ELR (cell line): ENCODE measurements around the gene PRF1.
A peak's percentile ranks its signal among the peaks of the same experiment; 100 is the strongest.
"Not testable (repeated sequence)": the region's sequence is repeated elsewhere in the genome, so short reads cannot be mapped to it uniquely, and the experiment has no call there.

Experiments
- DNase-seq: peaks from one replicate; pipeline ENCODE4 v3.0.0-alpha.2; 2015; ENCODE audit warnings: low read depth

The PRF1 gene

DNA sequence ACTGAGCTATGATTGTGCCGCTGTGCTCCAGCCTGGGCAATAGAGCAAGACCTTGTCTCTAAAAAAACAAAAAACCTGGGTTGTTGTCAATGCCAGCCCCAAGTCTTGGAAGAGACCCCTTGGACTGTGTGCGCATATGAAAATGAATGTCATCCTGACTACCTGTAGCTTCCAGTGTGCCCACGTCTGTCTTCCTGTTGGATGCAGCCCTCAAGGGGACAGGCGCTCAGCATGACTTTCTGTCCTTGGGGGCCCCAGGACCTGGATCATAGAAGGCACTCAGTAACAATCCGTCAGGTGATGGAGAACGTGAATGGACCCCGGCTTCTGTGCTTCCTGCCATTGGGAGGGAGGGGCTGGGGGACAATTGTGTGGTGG is 9.0 kb downstream of the PRF1 start:
- no peak for DNase-seq

DNA sequence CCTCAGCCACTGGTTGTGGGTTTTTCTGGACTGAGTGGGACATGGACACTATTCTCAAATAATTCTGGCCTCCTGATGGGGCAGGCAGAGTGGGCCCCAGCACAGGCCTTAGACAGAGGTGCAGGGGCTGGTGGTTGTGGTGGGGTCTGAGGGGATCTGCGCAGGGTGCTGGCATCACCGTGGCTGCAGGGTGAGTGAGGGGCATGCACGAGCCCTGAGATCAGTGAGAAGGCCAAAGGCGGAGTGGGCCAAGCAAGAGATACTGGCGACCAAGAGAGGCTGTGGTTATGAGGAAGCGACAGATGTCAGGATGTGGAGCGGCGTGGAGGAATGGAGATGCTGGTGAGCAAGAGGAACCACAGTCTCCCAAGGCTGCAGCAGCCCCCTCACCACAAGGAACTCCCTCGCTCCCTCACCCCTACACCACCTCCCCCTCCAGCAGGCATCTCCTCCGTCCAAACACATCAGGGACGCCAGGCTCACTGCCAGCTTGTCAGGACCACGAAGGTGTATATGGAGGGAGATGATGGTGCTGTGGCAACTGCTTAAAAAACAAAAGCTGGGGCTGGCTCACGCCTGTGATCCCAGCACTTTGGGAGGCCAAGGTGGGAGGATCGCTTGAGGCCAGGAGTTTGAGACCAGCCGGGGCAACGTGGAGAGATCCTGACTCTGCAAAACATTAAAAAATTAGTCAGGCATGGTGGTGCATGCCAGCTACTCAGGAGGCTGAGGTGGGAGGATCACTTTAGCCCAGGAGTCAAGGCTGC is 9.6 kb downstream of the PRF1 start:
- no peak for DNase-seq

DNA sequence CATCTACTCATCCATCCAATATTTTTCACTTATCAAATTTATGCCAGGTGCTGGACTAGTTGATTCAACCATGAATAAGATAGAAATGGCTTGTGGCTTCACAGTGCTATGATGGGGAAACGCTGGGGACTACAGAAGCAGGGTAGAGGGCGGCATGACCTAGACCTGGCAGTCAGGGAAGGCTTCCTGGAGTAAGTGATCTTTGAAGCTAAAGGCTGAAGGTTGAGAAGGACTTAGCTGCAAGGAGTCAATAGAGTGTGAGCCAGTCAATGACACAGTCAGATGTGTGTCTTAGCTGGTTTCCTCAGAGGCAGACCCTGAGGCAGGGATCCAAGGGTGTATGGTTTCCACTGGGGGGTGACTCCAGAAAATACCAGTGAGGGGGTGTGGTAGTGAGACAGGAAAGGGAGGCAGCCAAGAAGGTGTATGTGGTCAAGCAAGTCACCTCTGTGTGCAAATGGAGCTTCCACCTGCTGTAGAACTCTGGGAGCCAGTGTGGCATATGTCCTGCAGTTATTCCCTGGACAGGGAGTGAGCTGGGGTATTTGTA is 10.3 kb downstream of the PRF1 start:
- DNase-seq: no peak

DNA sequence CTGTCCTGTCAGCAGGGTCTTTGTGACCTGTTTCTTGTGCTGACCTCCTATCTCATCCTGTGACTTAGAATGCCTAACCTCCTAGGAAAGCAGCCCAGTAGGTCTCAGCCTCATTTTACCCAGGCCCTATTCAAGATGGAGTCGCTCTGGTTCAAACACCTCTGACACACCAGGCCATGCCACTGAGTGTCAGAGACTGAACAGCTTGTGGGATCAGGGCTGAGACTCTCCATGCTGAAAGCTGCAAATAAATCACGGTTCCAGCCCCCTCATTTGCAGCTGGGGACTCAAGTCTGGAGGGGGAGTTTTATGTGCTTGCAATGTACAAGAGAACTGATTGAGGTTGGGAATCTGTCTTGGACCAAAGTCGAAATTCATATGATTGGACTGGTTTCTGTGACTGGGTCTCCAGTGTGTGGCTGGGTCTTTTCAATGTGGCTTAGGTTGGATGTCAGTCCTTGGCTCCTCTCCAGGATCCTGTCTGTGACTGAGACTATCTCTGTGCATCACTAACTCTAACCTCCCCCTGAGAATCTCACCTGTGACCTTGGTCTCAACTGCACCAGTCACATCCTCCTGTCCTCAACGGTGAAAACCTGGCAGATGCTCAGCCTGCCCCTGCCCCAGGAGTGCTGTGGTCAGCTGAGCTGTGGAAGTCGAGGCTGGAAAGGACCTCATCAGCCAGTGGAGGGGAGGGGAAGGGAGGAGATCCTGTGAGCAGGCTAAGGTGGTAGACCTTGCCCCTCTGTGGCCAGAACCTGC is 11.7 kb downstream of the PRF1 start:
- no peak for DNase-seq

DNA sequence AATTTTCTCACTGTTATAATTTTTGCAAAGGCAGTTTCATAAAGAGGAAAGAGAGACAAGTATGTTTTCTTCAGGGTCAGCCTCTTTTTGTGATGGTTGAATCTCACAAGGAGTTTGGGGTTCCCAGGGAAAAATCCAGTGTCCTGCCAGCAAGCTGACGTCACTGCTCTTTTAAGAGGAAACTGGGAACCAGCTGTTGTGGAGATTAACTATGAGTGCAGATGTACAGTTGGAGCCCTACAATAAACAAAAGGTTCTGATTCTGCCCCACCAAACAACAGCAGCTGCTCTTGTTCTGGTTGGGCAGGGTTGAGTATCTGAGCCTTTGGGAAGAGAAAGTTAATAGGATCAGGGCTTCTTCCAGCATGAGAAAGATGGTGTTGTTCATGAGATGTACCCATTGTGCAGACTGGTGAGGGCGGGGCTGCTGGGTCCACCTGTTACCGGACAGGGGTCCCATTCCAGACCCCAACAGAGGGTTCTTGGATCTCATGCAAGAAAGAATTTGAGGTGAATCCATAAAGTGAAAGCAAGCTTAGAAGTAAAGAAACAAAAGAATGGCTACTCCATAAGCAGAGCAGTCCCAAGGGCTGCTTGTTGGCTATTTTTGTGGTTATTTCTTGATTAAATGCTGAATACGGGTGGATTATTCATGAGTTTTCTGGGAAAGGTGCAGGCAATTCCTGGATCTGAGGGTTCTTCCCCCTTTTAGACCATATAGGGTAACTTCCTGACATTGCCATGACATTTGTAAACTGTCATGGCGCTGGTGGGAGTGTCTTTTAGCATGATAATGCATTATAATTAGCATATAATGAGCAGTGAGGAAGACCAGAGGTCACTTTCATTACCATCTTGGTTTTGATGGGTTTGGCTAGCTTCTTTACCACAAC is 12.5 kb downstream of the PRF1 start:
- DNase-seq: no peak

DNA sequence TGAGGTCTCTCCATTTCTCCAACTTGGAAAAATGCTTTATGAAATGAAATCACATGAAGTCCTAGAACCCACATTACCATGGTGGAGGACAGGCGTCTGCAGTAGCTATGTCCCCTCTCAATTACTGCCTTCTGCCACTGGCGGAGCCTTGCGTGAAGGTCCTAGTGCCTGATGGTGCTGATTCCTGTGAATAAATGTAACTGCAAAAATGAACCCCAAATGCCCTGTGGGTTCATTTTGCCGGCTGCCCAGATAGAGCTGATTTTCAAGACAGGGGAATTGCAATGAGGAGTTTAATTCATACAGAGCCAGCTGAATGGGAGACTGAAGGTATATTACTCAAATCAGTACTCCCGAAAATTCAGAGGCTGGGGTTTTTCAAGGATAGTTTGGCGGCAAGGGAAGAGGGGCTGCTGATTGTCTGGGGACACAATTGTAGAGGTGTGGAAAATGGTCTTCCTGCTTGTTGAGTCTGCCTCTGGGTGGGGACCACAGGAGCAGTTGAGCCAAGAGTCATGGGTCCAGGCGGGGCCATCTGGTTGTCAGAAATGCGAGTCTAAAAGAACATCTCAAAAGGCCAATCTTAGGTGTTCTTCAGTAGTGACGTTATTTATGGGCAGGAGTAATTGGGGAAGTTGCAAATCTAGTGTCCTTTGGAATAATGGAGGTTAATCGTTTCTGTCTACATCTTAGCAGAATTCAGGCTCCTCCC is 13.5 kb downstream of the PRF1 start:
- DNase-seq: no peak

DNA sequence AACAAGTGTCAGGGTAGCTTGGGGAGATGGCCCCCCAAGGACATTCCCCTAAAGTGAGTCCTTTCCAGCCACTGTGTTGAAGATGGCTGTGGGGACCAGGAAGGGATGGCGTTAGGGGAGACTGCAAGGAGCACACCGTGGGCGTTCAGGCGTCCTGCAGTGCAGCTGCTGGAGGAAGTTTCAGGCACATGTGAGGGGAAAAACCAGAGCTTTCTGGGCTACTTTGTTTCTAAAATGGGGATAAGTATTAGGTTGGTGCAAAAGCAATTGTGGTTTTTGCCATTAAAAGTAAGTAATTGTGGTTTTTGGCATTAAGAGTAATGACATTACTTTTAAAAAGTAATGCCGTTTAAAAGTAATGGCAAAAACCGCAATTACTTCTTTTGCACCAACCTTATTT is 14.3 kb downstream of the PRF1 start:
- no peak for DNase-seq

DNA sequence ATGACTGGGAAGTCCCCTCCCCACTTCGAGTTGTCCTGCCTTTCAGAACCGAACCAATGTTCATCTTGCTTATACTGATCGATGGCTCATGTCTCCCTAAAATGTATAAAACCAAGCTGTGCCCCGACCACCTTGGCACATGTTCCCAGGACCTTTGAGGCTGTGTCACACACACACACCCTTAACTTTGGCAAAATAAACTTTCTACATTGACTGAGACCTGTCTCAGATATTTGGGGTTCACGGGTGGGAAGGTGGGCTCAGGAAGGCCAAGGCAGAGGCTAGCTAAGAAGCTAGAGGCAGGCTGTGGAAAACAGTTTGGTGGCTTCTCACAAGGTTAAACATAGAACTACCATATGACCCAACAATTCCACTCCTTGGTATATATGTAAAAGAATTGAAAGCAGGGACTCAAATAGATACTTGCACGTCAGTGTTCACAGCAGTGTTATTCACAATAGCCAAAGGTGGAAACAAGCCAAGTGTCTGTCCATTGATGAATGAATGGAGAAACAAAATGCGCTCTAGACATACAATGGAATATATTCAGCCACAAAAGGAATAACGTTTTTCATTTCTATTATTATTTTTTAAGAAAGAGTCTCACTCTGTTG is 15.4 kb downstream of the PRF1 start:
- DNase-seq: no peak

DNA sequence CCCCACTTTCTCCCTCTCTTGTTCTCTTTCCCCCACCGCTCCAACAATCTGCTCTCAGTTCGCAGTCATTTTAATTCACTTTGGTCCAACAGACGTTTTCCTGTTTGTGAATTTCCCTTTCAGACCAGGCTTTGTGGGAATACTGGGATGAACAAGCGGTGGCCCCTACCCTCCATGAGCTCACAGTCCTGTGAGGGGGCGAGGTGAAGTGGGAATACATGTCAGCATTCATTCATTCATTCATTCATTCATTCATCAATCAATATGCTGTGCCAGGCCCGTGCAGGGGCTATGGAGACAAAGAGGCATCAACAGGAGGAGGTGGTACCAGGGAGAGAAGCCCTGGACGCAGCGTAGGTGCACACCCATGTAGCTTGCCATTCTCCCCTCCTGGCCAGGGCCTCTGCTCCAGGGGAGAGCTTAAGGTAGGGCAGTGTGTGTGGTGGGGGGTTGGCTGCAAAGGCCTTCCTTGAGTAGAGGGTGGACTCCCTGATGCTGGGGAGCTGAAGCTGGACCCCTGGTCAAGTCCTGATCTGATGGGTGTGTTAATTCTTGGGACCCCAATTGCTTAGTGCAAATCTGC is 16.1 kb downstream of the PRF1 start:
- no peak for DNase-seq

DNA sequence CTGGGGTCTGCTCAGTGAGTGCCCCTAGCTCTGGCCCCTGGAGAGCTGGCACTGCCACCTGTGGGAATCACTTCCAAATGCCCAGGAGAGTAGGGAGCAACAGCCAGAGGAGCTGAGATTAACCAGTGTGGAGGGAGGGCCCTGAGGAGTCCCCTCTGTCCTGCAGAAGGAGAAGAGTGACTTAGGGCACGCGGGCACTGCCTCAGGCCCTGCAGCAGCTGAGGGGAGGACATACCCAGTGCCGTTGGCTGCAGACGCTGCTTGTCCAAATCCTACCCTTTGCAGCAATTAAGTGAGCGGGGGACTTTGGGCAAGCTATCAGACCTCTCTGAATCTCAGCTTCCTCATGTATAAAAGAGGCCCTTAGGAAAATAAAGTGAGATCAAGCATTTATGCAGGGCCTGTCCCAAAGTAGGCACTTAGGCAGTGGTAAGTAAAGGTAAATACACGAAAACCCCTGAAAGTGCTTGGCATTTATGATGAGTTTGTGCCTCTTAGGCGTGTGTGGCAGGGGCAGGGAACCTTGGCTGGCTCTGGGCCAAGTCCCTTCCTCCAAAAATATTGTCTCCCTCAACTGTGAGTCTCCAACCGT is 16.9 kb downstream of the PRF1 start:
- no peak for DNase-seq

DNA sequence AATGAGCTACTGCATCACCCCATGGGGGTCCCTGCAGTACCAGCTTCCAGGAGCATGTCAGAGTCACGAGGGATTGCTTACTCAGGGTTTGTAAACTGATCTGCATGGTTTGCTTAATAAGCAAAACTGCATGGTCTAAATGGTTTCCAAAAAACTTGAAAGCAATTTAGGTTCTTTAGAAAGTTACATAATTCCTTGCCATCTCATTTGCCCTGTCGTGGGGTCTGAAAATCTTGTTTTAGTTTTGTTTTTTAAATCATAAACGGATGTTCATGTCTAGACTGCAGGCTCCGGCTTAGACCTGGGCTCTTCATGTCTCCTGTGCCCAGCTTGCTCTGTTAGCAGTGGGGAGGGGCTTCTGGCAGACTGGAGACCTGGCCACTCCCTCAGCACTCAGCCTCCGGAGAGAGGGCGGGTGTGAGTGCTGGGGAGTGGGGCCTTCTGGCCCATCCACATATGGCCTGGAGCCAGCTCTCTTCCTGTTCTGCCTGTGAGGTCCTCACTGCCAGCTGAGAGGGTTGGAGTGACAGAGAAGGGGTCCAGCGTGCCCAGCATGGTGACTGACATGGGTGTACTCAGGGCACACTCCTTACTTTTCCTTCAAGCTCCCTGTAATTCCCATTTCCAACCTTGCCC is 17.5 kb downstream of the PRF1 start:
- no peak for DNase-seq

DNA sequence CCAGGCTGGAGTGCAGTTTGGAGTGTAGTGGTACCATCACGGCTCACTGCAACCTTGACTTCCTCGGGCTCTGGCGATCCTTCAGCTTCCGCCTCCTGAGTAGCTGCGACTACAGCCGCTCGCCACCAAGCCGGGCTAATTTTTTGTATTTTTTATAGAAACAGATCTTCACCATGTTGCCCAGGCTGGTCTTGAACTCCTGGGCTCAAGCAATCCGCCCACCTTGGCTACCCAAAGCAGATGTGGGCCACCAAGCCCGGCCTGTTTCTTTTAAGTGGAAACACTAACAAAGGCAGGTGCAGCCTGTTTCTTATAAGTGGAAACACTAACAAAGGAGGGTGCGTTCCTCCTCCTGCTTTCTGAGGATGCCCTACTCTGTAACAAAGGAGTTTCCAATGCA is 18.2 kb downstream of the PRF1 start:
- no peak for DNase-seq

DNA sequence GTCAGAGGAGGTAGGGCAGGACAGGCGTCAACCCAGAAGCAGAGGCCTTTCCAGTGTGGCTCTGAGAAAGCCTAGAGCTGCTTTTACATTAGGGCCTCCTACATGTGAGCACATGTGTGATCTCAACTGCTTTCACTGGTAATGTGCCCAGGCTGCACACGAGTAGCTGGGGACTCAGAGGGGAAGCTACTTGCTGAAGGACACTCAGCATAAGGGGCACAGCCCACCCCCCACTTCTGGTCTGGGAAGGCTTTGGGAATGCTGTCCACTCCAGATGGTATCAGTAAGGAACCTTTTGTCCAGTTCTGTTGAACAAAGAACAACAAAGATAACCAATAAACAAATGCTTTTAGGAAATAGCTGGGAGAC is 18.9 kb downstream of the PRF1 start:
- DNase-seq: no peak

DNA sequence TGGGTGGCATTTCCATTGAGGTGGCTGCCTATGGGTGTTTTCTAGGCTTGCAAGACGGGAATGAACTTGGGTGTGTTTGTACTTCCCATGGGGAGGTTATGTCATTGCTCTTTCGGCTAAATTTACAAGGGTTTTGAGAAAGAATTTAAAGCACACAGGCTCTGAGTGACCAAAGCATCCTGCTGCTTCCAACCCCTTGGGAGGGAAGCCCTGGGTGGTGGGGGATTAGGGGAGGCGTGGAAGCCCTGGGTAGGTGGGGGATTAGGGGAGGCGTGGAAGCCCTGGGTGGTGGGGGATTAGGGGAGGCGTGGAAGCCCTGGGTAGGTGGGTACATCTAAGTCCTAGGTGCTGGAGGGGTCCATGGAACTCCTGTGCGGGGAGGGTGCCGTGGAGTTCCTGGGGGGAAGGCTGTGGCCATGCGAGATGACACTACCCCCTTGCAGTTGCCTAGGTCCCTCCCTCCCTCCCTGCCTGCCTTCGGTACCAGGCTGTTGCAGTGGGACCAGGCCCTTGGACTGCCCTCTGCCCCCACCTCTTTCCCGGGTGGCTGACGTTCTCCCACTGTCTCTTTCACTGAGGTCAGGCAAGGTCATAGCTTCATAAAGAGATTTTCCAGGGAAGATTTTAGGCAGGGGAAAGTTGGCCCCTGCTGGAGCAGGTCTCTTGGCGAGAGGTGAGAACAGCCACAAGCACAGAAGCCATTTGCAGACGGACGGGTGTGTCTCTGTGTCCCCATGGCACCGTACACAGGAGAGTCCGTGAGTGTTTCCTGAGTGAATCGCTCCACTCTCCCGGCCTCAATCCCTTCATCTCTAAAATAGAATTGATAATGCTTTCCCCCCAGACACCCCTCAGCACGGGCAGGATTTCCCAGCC is 19.5 kb downstream of the PRF1 start:
- DNase-seq: no peak

DNA sequence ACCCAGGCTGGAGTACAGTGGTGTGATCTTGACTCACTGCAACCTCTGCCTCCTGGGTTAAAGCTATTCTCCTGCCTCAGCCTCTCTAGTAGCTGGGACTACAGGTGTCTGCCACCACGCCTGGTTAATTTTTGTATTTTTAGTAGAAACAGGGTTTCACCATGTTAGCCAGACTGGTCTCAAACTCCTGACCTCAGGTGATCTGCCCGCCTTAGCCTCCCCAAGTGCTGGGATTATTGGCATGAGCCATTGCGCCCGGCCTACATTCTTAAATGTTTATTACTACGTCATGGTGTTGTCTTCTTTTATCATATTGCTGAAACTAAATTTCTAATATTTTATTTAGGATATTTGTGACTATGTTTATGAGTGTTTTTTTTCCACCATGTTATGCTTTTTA is 21.4 kb downstream of the PRF1 start:
- DNase-seq: not testable (repeated sequence)

DNA sequence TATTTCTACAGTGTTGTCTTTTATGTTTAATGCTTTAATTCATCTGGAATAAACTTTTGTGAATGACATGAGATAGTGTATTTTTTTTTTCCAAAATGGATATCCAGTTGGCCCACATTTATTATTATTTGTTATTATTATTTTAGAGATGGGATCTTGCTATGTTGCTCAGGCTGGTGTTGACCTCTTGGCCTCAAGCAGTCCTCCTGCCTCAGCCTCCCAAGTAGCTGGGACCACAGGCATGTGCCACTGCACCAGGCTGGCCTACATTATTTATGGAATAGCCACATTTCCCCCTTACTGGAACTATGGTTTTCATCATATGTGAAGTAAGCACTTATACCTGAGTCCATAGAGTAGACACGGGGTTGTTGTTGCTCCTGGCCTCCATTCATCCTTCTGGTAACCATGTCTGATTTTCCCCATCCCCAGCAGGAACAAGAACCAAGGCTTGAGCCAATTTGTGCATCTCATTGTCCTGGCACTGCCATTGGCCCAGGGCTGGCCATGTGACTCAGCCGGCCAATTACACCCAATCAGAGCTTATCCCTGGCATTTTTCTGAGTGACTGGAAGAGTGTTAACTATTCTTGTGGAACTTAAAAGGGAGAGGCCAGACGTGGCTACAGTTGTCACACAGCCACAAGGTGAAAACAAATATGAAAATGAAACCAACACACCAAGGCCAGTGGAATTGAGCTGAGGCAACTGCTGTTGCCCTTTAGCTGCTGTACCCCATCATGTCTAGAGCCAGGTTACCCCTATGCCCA is 23.1 kb downstream of the PRF1 start:
- no peak for DNase-seq

DNA sequence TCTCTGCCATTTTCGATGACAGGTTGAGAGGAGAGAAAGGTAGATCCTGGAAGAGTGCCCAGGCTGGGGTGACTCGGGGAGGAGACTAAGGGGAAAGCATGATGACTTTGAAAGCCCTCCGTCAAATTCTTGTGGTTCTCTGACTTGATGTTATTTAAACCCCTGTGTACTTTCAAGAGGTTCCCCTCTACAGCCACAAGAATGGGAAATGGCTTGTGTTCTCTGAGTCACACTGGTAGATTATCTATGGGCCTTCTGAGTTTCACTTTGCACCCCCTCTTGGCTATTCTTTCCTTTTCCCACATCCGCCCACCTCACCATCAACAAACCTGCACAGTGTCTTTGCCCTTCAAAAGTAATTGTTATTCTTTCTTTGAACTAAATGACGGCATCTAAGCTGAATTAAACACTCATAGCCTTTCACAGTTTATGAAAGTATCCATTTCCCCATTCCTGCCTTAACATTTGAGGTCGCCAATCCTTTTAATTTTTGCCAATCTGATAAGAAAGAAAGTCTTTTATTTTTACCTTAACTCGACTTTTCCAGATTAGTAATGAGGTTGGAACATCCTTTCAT is 24.1 kb downstream of the PRF1 start:
- DNase-seq: peak; percentile 85
